A549 (cell line): ENCODE measurements around the gene B3GALT6. TPM values are rescaled to one million over a fixed set of nuclear protein-coding genes. Genes with fewer than 3 reads are reported as not detected.

Experiments
- ATAC-seq, 2 experiments: fragments of 200-7000 bp in 1 of 2; fragments of >200 bp in 1 of 2; cut with Nextera tagmentation in 1 of 2; cut with Tn5 transposase in 1 of 2; 3 replicates each; pipeline versions ENCODE4 v1.8.0 to v1.9.1; 2018 to 2020; ENCODE audit warnings: mild to moderate bottlenecking in 1 of 2, moderate library complexity in 1 of 2
- CTCF ChIA-PET: fragments of 300-600 bp; sonication (Branson Sonifier 250); formaldehyde crosslinking; extraction: SDS; loops from one replicate; lab custom pipeline; 2021; ENCODE audit warnings: antibody characterized with exemption, inconsistent platforms; lab: Yijun Ruan, JAX
- POLR2A ChIA-PET: fragments of 350-600 bp; formaldehyde crosslinking; extraction: SDS; loops from one replicate; lab custom pipeline; 2021; ENCODE audit warnings: antibody characterized with exemption, inconsistent platforms; lab: Yijun Ruan, JAX
- DNase-seq, 2 experiments: peaks; one replicate each; pipeline versions ENCODE4 v3.0.0 to v3.0.0-alpha.2; 2011 to 2016; ENCODE audit warnings: low read depth in 1 of 2, low spot score in 1 of 2
- FAIRE-seq: peaks from 2 replicates; lab custom pipeline; 2011; peaks lifted over from hg19 to GRCh38; lab: Jason Lieb, UNC
- H3K27ac ChIP-seq, 2 experiments: fragments of >200 bp; sonication (Bioruptor Twin); formaldehyde crosslinking; 3 replicates each; pipeline ENCODE4 v1.5.1; 2016 to 2017
- H3K4me1 ChIP-seq: fragments of >200 bp; sonication (Bioruptor Twin); formaldehyde crosslinking; 3 replicates; pipeline ENCODE4 v1.6.1; 2016
- H3K4me2 ChIP-seq: fragments of >200 bp; sonication (Bioruptor Twin); formaldehyde crosslinking; 3 replicates; pipeline ENCODE4 v1.6.1; 2016
- H3K4me3 ChIP-seq: fragments of >200 bp; sonication (Bioruptor Twin); formaldehyde crosslinking; 3 replicates; pipeline ENCODE4 v1.5.1; 2016
- H3K9me3 ChIP-seq: fragments of >200 bp; sonication (Bioruptor Twin); formaldehyde crosslinking; 3 replicates; pipeline ENCODE4 v1.6.1; 2016
- ATOH8 ChIP-seq: fragments of 250-450 bp; sonication (Bioruptor Pico); IDR thresholded peaks from 2 replicates; pipeline ENCODE4 v1.5.0; 2020; ENCODE audit warnings: low read depth, mild to moderate bottlenecking, moderate library complexity
- BHLHE40 ChIP-seq: IDR thresholded peaks from 2 replicates; pipeline ENCODE4 v1.6.1; 2012; ENCODE audit warnings: low read depth, low read length, inconsistent platforms
- CBX8 ChIP-seq: fragments of 200-600 bp; sonication (generic); IDR thresholded peaks from 2 replicates; pipeline ENCODE4 v1.6.1; 2016
- CEBPB ChIP-seq, 2 experiments: fragments of >200 bp in 1 of 2; sonication (Bioruptor Twin) in 1 of 2; formaldehyde crosslinking in 1 of 2; IDR thresholded peaks; 2 replicates each; pipeline ENCODE4 v1.6.1; 2012 to 2016
- E2F6 ChIP-seq: IDR thresholded peaks from 2 replicates; pipeline ENCODE4 v1.6.1; 2012; ENCODE audit warnings: low read depth, borderline replicate concordance
- EHF ChIP-seq: fragments of 250-450 bp; sonication (Bioruptor Pico); IDR thresholded peaks from 2 replicates; pipeline ENCODE4 v1.5.0; 2020; ENCODE audit warnings: mild to moderate bottlenecking
- ESRRA ChIP-seq: fragments of 150-350 bp; IDR thresholded peaks from 2 replicates; pipeline ENCODE4 v1.6.1; 2014; ENCODE audit warnings: mild to moderate bottlenecking, low read length, borderline replicate concordance
- FOXS1 ChIP-seq: fragments of 250-450 bp; sonication (Bioruptor Pico); IDR thresholded peaks from 2 replicates; pipeline ENCODE4 v1.5.0; 2020; ENCODE audit warnings: mild to moderate bottlenecking, moderate library complexity
- HEYL ChIP-seq: fragments of 250-450 bp; sonication (Bioruptor Pico); IDR thresholded peaks from 2 replicates; pipeline ENCODE4 v1.8.0; 2021; ENCODE audit warnings: mild to moderate bottlenecking, moderate library complexity
- HMGXB4 ChIP-seq: fragments of 250-450 bp; sonication (Bioruptor Pico); IDR thresholded peaks from 2 replicates; pipeline ENCODE4 v1.5.0; 2021; ENCODE audit warnings: mild to moderate bottlenecking, moderate library complexity, borderline replicate concordance
- HOXB5 ChIP-seq: fragments of 250-450 bp; sonication (Bioruptor Pico); IDR thresholded peaks from 2 replicates; pipeline ENCODE4 v1.5.0; 2020; ENCODE audit warnings: mild to moderate bottlenecking, moderate library complexity
- JUN ChIP-seq, 2 experiments: fragments of >200 bp; sonication (Bioruptor Twin); formaldehyde crosslinking; IDR thresholded peaks; 2 replicates in 1 of 2; 3 replicates in 1 of 2; pipeline ENCODE4 v1.6.1; 2016 to 2017
- KDM5A ChIP-seq: fragments of 200-600 bp; sonication (generic); IDR thresholded peaks from 2 replicates; pipeline ENCODE4 v1.6.1; 2016; ENCODE audit warnings: antibody characterized with exemption, mild to moderate bottlenecking
- MAZ ChIP-seq: fragments of 150-350 bp; IDR thresholded peaks from 2 replicates; pipeline ENCODE4 v1.6.1; 2014; ENCODE audit warnings: antibody characterized with exemption, low read depth, low read length, borderline replicate concordance
- NFE2L2 ChIP-seq: fragments of 150-350 bp; conservative IDR thresholded peaks from 2 replicates; pipeline ENCODE4 v1.6.1; 2014; ENCODE audit warnings: low read length
- NR3C1 ChIP-seq: fragments of >200 bp; sonication (Bioruptor Twin); formaldehyde crosslinking; IDR thresholded peaks from 3 replicates; pipeline ENCODE4 v1.6.1; 2017
- PBX3 ChIP-seq: IDR thresholded peaks from 2 replicates; pipeline ENCODE4 v1.6.1; 2012
- POLR2A ChIP-seq: IDR thresholded peaks from 2 replicates; pipeline ENCODE4 v1.6.1; 2012; ENCODE audit warnings: mild to moderate bottlenecking, low read length
- RAD21 ChIP-seq, 2 experiments: fragments of >200 bp in 1 of 2; sonication (Bioruptor Twin) in 1 of 2; formaldehyde crosslinking in 1 of 2; IDR thresholded peaks in 1 of 2; conservative IDR thresholded peaks in 1 of 2; 2 replicates in 1 of 2; 3 replicates in 1 of 2; pipeline ENCODE4 v1.6.1; 2012 to 2018; ENCODE audit warnings: inconsistent platforms in 1 of 2
- ZC3H11A ChIP-seq: fragments of 450-650 bp; IDR thresholded peaks from 2 replicates; pipeline ENCODE4 v1.6.1; 2014; ENCODE audit warnings: antibody characterized with exemption, mild to moderate bottlenecking
- ZNF302 ChIP-seq: fragments of 250-450 bp; sonication (Bioruptor Pico); IDR thresholded peaks from 2 replicates; pipeline ENCODE4 v1.9.0; 2021; ENCODE audit warnings: inconsistent platforms, mild to moderate bottlenecking, moderate library complexity
- WGBS: methylation state at CpG from one replicate; pipeline ENCODE4 v1.1.6; 2017; ENCODE audit errors: missing lambda C conversion rate; 5-methylcytosine and 5-hydroxymethylcytosine counted together
- polyA plus RNA-seq, 4 experiments: library from polyadenylated mRNA; depleted of rRNA in 3 of 4; stranded (reverse); fragments of >200 nt; fragmentation: RNase III in 1 of 4; extraction: RNeasy Plus Mini Kit Qiagen cat#74134 plus additional on column Dnase treatment in 1 of 4; gene quantifications; 2 replicates in 3 of 4; 3 replicates in 1 of 4; pipeline ENCODE4 v1.2.3, GENCODE V29; 2011 to 2017
- TF ChIP-seq, protein P1 (sequence below): fragments of 200-600 bp; sonication (generic); IDR thresholded peaks from 2 replicates; pipeline ENCODE4 v1.6.1; 2016; ENCODE audit warnings: antibody characterized with exemption, mild to moderate bottlenecking, moderate library complexity
- TF ChIP-seq, protein P2 (sequence below): fragments of 150-350 bp; IDR thresholded peaks from 2 replicates; pipeline ENCODE4 v1.6.1; 2014; ENCODE audit warnings: low read depth, mild to moderate bottlenecking, low read length

Gene B3GALT6
- polyA plus RNA-seq, 2 of the 4 experiments (the other 2 are of a cell fraction) = 12.5 to 12.9 TPM

DNA sequence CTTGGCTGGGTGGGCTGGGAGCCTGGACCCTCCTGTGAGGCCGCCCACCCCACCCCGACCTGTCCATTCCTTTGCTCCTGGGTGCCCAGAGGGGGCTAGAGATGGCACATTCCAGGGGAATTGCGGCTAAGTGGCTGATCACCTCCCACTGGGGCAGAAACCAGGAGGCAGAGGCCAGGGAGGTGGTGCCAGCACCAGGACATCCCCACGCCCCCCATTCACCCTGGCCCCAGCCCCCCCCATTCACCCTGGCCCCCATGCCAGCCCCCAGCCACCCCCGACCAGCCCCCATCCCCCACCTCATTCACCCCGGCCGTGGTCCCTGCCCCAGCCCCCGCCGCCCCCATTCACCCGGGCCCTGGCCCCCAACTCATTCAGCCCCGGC, 8.3 kb downstream of the B3GALT6 start:
- peaks cover 33% of the 10 kb centered on the region for H3K4me1 ChIP-seq
- 50% methylated on average over 2 of the region's 11 CpGs for WGBS
- TF ChIP-seq NR3C1 (no peak), HOXB5 (no peak), RAD21 (conservative IDR thresholded peaks at IDR 0.05 in 1 of 2, IDR thresholded peaks at IDR 0.05 in 1 of 2) (no peak), JUN (IDR thresholded peaks at IDR 0.05) (no peak), CBX8 (no peak), ZNF302 (CRISPR knock-in tag) (no peak)
- TF ChIP-seq, protein P1, sequence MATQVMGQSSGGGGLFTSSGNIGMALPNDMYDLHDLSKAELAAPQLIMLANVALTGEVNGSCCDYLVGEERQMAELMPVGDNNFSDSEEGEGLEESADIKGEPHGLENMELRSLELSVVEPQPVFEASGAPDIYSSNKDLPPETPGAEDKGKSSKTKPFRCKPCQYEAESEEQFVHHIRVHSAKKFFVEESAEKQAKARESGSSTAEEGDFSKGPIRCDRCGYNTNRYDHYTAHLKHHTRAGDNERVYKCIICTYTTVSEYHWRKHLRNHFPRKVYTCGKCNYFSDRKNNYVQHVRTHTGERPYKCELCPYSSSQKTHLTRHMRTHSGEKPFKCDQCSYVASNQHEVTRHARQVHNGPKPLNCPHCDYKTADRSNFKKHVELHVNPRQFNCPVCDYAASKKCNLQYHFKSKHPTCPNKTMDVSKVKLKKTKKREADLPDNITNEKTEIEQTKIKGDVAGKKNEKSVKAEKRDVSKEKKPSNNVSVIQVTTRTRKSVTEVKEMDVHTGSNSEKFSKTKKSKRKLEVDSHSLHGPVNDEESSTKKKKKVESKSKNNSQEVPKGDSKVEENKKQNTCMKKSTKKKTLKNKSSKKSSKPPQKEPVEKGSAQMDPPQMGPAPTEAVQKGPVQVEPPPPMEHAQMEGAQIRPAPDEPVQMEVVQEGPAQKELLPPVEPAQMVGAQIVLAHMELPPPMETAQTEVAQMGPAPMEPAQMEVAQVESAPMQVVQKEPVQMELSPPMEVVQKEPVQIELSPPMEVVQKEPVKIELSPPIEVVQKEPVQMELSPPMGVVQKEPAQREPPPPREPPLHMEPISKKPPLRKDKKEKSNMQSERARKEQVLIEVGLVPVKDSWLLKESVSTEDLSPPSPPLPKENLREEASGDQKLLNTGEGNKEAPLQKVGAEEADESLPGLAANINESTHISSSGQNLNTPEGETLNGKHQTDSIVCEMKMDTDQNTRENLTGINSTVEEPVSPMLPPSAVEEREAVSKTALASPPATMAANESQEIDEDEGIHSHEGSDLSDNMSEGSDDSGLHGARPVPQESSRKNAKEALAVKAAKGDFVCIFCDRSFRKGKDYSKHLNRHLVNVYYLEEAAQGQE = no peak
- DNase-seq = no peak
- no peaks in the 10 kb centered on the region for H3K9me3 ChIP-seq
- H3K4me3 ChIP-seq = no peak overlapping the region
- no peak overlapping the region for H3K27ac ChIP-seq
- ChIA-PET CTCF (interaction anchor here (9.4 kb wide), 1 partner anchor 118 kb away, joined by 46 read pairs; no protein-coding TSS in a partner anchor), POLR2A (no interaction called here)
- FAIRE-seq = no peak
- no peak for ATAC-seq
- no peak overlapping the region for H3K4me2 ChIP-seq

DNA sequence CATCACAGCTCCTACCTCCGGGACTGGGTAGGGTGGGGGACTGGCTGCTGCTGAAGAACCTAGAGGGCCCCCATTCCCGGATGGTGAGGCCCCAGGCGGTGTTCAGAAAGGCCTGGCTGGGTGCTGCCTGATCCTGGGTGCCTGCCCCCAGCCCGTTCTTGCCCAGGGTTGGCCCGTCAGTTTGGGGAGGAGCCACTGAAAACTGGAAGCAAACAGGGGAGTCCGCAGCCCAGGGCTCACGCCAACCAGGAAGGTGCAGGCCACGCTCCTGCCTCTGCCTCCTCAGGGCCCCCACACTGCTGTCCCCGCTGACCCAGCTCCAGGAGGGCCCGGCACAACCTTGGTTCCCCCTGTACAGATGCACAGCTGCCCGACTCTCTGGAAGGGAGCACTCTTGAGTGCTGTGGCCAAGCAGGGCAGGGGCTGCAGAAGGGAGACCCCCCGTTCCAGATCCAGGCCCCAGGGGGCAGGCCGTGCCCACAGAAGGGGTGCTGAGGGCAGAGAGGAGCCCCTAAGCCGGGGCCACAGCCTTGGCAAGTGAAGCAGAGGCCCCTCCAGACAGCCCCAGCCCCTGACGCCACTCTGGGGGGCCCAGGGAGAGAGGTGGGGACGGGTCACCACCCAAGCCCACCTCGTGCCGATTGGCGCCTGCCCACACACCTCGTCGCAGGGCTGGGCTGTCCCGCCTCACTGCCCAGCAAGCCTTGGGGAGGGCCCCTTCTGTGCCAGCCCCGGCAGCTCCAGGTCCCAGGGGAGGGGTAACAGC, 9.0 kb downstream of the B3GALT6 start:
- Histone ChIP-seq H3K4me3 (no peak overlapping the region), H3K9me3 (no peaks in the 10 kb centered on the region), H3K27ac (no peak overlapping the region), H3K4me2 (no peak overlapping the region), H3K4me1 (peaks cover 37% of the 10 kb centered on the region)
- DNase-seq (no peak), FAIRE-seq (no peak), ATAC-seq (peak in 1 of 2 experiments; percentile 11; a peak in 3 of 6 replicates)
- no peak for TF ChIP-seq PBX3
- CTCF ChIA-PET = interaction anchor here (9.4 kb wide), 1 partner anchor 119 kb away, joined by 46 read pairs; no protein-coding TSS in a partner anchor
- 59% methylated on average over 9 of the region's 23 CpGs for WGBS
- POLR2A ChIA-PET = no interaction called here

DNA sequence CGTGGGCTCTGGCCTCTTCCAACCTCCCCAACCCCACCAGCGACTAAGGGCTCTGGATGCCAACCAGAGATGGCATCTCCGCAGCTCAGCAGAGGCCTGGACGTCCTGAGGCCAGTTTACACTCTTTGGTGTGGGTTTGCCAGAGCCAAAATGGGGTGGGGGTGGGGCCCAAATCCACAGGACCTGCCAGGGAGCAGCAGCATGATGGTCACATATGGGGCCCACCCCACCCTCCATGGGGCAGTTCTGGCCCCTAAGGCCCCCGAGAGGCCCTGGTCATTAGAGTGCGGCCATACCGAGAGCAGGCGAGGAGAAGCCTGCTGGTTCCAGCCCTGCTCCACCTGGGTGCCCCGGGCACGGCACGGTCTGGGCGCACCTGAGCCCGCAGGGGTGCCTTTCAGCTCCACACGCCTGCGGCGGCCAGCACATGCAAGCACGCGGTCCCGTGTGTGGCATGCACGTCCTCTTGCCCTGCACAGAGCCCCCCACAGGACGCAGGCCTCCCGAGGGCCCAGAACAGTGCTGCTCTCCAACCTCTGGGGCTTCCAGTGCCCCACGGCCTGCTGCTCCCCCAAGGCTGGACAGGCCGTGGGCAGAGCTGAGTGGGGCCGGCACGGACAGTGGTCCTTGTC, 9.7 kb downstream of the B3GALT6 start:
- POLR2A ChIA-PET = no interaction called here
- no peak for DNase-seq
- TF ChIP-seq NFE2L2 (no peak), ATOH8 (CRISPR knock-in tag) (no peak), ZNF302 (CRISPR knock-in tag) (no peak), ESRRA (no peak), POLR2A (no peak), KDM5A (no peak), EHF (CRISPR knock-in tag) (no peak), CBX8 (no peak), CEBPB (IDR thresholded peaks at IDR 0.05) (no peak), ZC3H11A (no peak), FOXS1 (no peak), HMGXB4 (no peak), JUN (IDR thresholded peaks at IDR 0.05) (no peak), HEYL (CRISPR knock-in tag) (no peak), E2F6 (no peak), BHLHE40 (no peak), MAZ (no peak)
- TF ChIP-seq, protein P2, sequence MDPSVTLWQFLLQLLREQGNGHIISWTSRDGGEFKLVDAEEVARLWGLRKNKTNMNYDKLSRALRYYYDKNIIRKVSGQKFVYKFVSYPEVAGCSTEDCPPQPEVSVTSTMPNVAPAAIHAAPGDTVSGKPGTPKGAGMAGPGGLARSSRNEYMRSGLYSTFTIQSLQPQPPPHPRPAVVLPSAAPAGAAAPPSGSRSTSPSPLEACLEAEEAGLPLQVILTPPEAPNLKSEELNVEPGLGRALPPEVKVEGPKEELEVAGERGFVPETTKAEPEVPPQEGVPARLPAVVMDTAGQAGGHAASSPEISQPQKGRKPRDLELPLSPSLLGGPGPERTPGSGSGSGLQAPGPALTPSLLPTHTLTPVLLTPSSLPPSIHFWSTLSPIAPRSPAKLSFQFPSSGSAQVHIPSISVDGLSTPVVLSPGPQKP = no peak

More for the DNA sequence above, 9.7 kb downstream of the B3GALT6 start:
- no peak overlapping the region for H3K4me3 ChIP-seq
- FAIRE-seq (no peak), ATAC-seq (no peak)
- WGBS = 80% methylated on average over 1 of the region's 26 CpGs
- H3K4me1 ChIP-seq = peaks cover 37% of the 10 kb centered on the region
- CTCF ChIA-PET = interaction anchor here (2.2 to 9.4 kb wide), 2 partner anchors 50 to 120 kb away, joined by 7 to 46 read pairs; no protein-coding TSS in a partner anchor
- no peak overlapping the region for H3K27ac ChIP-seq
- H3K4me2 ChIP-seq = no peak overlapping the region
- no peaks in the 10 kb centered on the region for H3K9me3 ChIP-seq
